NCI-H1105 (cell line): ENCODE data around the gene SMAP1.

ENCODE experiments used
- DNase-seq: peaks from one replicate; lab custom pipeline; 2025; lab: John Stamatoyannopoulos, UW

The SMAP1 gene

DNA sequence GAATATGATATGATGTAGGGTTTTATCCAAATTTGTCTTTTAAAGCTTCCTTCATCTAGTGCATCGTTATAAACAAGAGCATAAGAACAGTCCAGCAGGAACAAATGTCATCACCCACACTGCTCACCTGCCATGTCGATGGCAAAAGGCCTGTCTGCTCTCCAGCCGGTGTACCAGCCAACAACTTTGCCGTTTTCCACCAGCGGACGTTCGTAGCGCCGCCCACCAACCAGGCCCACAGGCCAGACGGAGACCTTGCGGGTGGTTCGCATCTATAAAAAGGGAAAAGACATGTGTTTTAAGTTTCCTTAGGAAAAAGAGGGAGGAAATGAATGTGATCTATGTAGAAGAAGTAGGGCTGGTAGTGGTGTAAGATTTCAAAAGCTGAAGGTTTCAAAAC, 226.3 kb downstream of the SMAP1 start:
- no peak for DNase-seq

DNA sequence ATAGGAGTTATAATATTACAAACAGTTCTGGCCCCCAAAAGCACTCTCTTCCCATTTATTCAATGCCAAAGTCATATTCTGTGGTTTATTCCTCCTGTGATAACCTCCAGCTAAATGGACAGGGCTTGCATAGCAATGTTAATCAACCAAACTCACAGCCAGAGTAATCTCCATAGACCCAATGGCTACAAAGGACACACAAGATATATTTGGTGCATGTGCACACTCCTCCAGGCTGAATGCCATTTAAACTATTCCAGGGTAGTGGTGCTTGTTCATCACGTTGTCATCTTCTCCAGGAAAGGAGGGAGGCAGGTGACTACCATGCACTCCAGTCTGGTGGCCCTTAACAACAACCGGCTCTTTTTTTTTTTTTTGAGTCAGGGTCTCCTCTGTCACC, 232.4 kb downstream of the SMAP1 start:
- no peak for DNase-seq

GRCh38 chr6:70901324-70901723, 233.6 kb downstream of the SMAP1 start:
- DNase-seq = no peak

GRCh38 chr6:70903665-70904452, 236.2 kb downstream of the SMAP1 start:
- no peak for DNase-seq

GRCh38 chr6:70905742-70906141, 238.1 kb downstream of the SMAP1 start:
- no peak for DNase-seq
